T-cell (primary cell): ENCODE data around the gene ARHGAP9. TPM values are rescaled to one million over a fixed set of nuclear protein-coding genes. Genes with fewer than 3 reads are reported as not detected.
A peak's percentile ranks its signal among the peaks of the same experiment; 100 is the strongest.

Source experiments
- ATAC-seq, 4 experiments: fragments of 200-7000 bp in 3 of 4; fragments of 150-1000 bp in 1 of 4; cut with Tn5 transposase; replicated peaks in 1 of 4; 1 replicate in 3 of 4; 2 replicates in 1 of 4; pipeline ENCODE4 v1.10.0; 2021; ENCODE audit warnings: moderate library complexity in 3 of 4, mild to moderate bottlenecking in 2 of 4, moderate number of reproducible peaks in 1 of 4
- CTCF ChIA-PET, 2 donors: fragments of 300-600 bp; sonication (Branson Sonifier 250); formaldehyde crosslinking; loops; one replicate each; lab custom pipeline; 2022; ENCODE audit warnings: antibody characterized with exemption in 2 of 2; lab: Charles Lee
- POLR2A ChIA-PET, 2 donors: fragments of 300-600 bp; sonication (Branson Sonifier 250); formaldehyde crosslinking; loops; one replicate each; lab custom pipeline; 2022; ENCODE audit warnings: antibody characterized with exemption in 2 of 2; lab: Charles Lee
- DNase-seq, 35 experiments: peaks; one replicate each; pipeline versions ENCODE4 v3.0.0 to v3.0.0-alpha.2; 2013 to 2023
- H3K27ac ChIP-seq: one replicate; pipeline ENCODE4 v1.5.1; 2013; ENCODE audit warnings: low read length
- H3K27me3 ChIP-seq, 2 experiments: replicated peaks in 1 of 2; 1 replicate in 1 of 2; 2 replicates in 1 of 2; pipeline versions ENCODE4 v1.6.1 to v1.7.0; 2013; ENCODE audit warnings: low read length in 1 of 2, mixed read lengths in 1 of 2; ENCODE audit not compliant: control insufficient read depth in 2 of 2, insufficient read depth in 2 of 2; ENCODE audit errors: extremely low read depth in 1 of 2
- H3K36me3 ChIP-seq, 2 donors: 1 replicate in 1 of 2; 2 replicates in 1 of 2; pipeline versions ENCODE4 v1.6.1 to v1.7.0; 2013; ENCODE audit warnings: low read length in 1 of 2; ENCODE audit not compliant: control insufficient read depth in 2 of 2, insufficient read depth in 1 of 2; ENCODE audit errors: extremely low read depth in 1 of 2
- H3K4me1 ChIP-seq, 2 experiments: 1 replicate in 1 of 2; 2 replicates in 1 of 2; pipeline versions ENCODE4 v1.6.1 to v1.7.0; 2013; ENCODE audit warnings: low read length in 2 of 2, mixed read lengths in 1 of 2; ENCODE audit not compliant: insufficient read depth in 2 of 2, control insufficient read depth in 1 of 2; ENCODE audit errors: extremely low read depth in 1 of 2
- H3K4me3 ChIP-seq, 2 donors: 1 replicate in 1 of 2; 2 replicates in 1 of 2; pipeline versions ENCODE4 v1.5.1 to v1.7.0; 2013; ENCODE audit warnings: mild to moderate bottlenecking in 2 of 2, low read length in 1 of 2, moderate library complexity in 1 of 2; ENCODE audit not compliant: control insufficient read depth in 1 of 2; ENCODE audit errors: extremely low read depth in 1 of 2
- H3K9me3 ChIP-seq: 2 replicates; pipeline ENCODE4 v1.7.0; 2013
- H3K27ac Mint-ChIP-seq, 2 donors: one replicate each; pipeline ENCODE4 v1.8.0; 2020 to 2021; ENCODE audit warnings: mild to moderate bottlenecking in 2 of 2, mixed read lengths in 2 of 2
- H3K27me3 Mint-ChIP-seq, 2 donors: one replicate each; pipeline ENCODE4 v1.8.0; 2021 to 2022; ENCODE audit warnings: mixed read lengths in 2 of 2
- H3K36me3 Mint-ChIP-seq: one replicate; pipeline ENCODE4 v1.8.0; 2021; ENCODE audit warnings: mixed read lengths
- H3K4me1 Mint-ChIP-seq, 3 donors: one replicate each; pipeline ENCODE4 v1.8.0; 2020 to 2022; ENCODE audit warnings: mixed read lengths in 3 of 3, mild to moderate bottlenecking in 1 of 3
- H3K4me3 Mint-ChIP-seq, 3 donors: one replicate each; pipeline ENCODE4 v1.8.0; 2020 to 2022; ENCODE audit warnings: mild to moderate bottlenecking in 3 of 3, mixed read lengths in 3 of 3, moderate library complexity in 3 of 3
- H3K9me3 Mint-ChIP-seq, 3 donors: one replicate each; pipeline ENCODE4 v1.8.0; 2020 to 2022; ENCODE audit warnings: mixed read lengths in 3 of 3
- WGBS: methylation state at CpG from one replicate; pipeline ENCODE4 v1.1.5; 2013; ENCODE audit warnings: missing lambda C conversion rate; ENCODE audit not compliant: insufficient coverage; 5-methylcytosine and 5-hydroxymethylcytosine counted together
- total RNA-seq, 35 experiments: library from RNA in 6 of 35; stranded (reverse) in 6 of 35; fragments of 120-200 nt in 1 of 35; gene quantifications; one replicate each; pipeline versions ENCODE4 v1.2.1 to v1.2.4 and lab custom pipeline; 2013 to 2026

The ARHGAP9 gene
- total RNA-seq, 5 donors from 2014 or later (not counting 1 experiment from before 2014, with no cell fraction given): 198 to 413 (median 243) TPM

- H3K4me1 Mint-ChIP-seq: peaks cover 4 to 9% (median 5%) of the 10 kb centered on the region in 3 donors
- no CpG with 5 or more reads among the region's 1 CpG for WGBS
- no peak overlapping the region for H3K4me3 ChIP-seq
- H3K27me3 Mint-ChIP-seq: peaks cover 8 to 9% of the 10 kb centered on the region in 2 donors
- peaks cover 0 to 11% (median 6%) of the 10 kb centered on the region in 3 donors for H3K9me3 Mint-ChIP-seq
- no peaks in the 10 kb centered on the region for H3K36me3 ChIP-seq
- H3K27me3 ChIP-seq: peaks cover 0 to 10% of the 10 kb centered on the region in 2 experiments
- peaks cover 9% of the 10 kb centered on the region for H3K36me3 Mint-ChIP-seq
- CTCF ChIA-PET: interaction anchor here in 1 of 2 donors (0.6 kb wide), 1 partner anchor 63 kb away, joined by 3 read pairs; no protein-coding TSS in a partner anchor
- POLR2A ChIA-PET: no interaction called here
- DNase-seq (no peak), ATAC-seq (no peak)
- H3K4me1 ChIP-seq: peaks cover 2 to 8% of the 10 kb centered on the region in 2 experiments
- H3K4me3 Mint-ChIP-seq: no peak overlapping the region
- no peak overlapping the region for H3K27ac ChIP-seq
- no peaks in the 10 kb centered on the region for H3K9me3 ChIP-seq
- H3K27ac Mint-ChIP-seq: no peak overlapping the region
These were observed 41.3 kb downstream of the ARHGAP9 start for GRCh38 chr12:57438400-57438799.

DNA sequence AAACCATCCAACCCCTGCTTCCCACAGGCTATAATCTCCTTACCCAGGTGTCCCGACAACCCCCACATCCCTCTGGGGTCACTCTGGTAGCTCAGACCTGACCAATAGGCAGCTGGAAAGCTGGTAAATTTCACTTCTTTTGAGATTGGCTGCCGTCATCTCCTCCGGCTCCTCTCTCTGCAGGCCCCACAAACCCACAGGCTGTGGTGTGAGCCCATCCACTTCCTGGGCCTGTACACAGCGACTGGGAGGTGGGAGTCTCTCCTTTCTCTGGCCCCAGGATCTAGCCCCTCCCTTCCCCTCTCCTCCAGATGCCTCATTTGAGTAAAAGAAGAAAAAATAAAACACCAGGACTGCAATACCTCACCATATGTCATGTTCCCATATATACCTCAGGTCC lies 44.4 kb downstream of the ARHGAP9 start:
- H3K4me3 Mint-ChIP-seq: peak overlapping the region in 1 of 3 donors; percentile 17
- WGBS: 65% methylated on average over 3 of the region's 4 CpGs

DNA sequence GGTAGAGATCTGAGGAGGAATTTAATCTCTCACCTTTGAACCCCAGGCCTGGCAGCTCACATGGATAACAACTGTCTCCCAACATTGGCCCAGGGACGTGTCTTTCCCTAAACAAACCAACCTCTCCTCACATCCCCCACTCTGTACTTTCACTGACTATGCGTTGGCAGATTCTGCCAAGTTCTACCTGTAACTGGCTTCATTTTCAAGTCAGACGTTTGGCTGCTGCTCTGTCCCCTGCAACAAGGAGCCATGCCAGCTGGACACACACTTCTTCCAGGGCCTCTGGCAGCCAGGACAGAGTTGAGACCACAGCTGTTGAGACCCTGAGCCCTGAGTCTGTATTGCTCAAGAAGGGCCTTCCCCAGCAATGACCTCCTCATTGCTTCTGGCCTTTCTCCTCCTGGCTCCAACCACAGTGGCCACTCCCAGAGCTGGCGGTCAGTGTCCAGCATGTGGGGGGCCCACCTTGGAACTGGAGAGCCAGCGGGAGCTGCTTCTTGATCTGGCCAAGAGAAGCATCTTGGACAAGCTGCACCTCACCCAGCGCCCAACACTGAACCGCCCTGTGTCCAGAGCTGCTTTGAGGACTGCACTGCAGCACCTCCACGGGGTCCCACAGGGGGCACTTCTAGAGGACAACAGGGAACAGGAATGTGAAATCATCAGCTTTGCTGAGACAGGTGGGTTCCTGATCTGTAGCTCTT lies 45.0 kb downstream of the ARHGAP9 start, which contains the start of gene INHBC:
Gene INHBC, plus strand, starts transcription at position 268 of the 707 bp plus-strand sequence. Its CDS starts 103 bp downstream, at position 371.
- Histone ChIP-seq H3K27ac (no peak within 1 kb of the TSS), H3K4me1 (peaks cover 9 to 19% of the 10 kb centered on the region in 2 experiments), H3K27me3 (peaks cover 0 to 4% of the 10 kb centered on the region in 2 experiments), H3K4me3 (no peak within 1 kb of the TSS), H3K9me3 (no peaks in the 10 kb centered on the region), H3K36me3 (no peaks in the 10 kb centered on the region)
- peaks cover 18 to 25% (median 23%) of the 10 kb centered on the region in 3 donors for H3K4me1 Mint-ChIP-seq
- 85% methylated on average over 8 of the region's 8 CpGs for WGBS
- DNase-seq (no peak), ATAC-seq (no peak)
- H3K27ac Mint-ChIP-seq: peak within 1 kb of the TSS; percentile 72 to 74
- H3K27me3 Mint-ChIP-seq: no peaks in the 10 kb centered on the region
- CTCF ChIA-PET: interaction anchor here (0.6 to 0.7 kb wide), 2 partner anchors 29 to 1077 kb away, joined by 3 read pairs; no protein-coding TSS in a partner anchor
- H3K4me3 Mint-ChIP-seq: peak within 1 kb of the TSS in 1 of 3 donors; percentile 17
- no peaks in the 10 kb centered on the region for H3K9me3 Mint-ChIP-seq
- no peaks in the 10 kb centered on the region for H3K36me3 Mint-ChIP-seq
- POLR2A ChIA-PET: interaction anchor here in 1 of 2 donors (0.7 kb wide), 1 partner anchor 54 kb away, joined by 3 read pairs; no protein-coding TSS in a partner anchor

More for the DNA sequence above, 44.4 kb downstream of the ARHGAP9 start:
- peaks cover 13 to 19% (median 17%) of the 10 kb centered on the region in 3 donors for H3K4me1 Mint-ChIP-seq
- H3K27ac Mint-ChIP-seq: peak overlapping the region; percentile 72 to 74
- no peaks in the 10 kb centered on the region for H3K9me3 Mint-ChIP-seq
- no peaks in the 10 kb centered on the region for H3K36me3 ChIP-seq
- H3K4me3 ChIP-seq: no peak overlapping the region
- H3K36me3 Mint-ChIP-seq: no peaks in the 10 kb centered on the region
- DNase-seq (no peak), ATAC-seq (no peak)
- H3K4me1 ChIP-seq: peaks cover 6 to 13% of the 10 kb centered on the region in 2 experiments
- CTCF ChIA-PET: no interaction called here
- no peaks in the 10 kb centered on the region for H3K9me3 ChIP-seq
- peaks cover 0 to 4% of the 10 kb centered on the region in 2 experiments for H3K27me3 ChIP-seq
- no peaks in the 10 kb centered on the region for H3K27me3 Mint-ChIP-seq
- H3K27ac ChIP-seq: no peak overlapping the region
- POLR2A ChIA-PET: interaction anchor here in 1 of 2 donors (0.7 kb wide), 1 partner anchor 54 kb away, joined by 3 read pairs; no protein-coding TSS in a partner anchor

- 93% methylated on average over 3 of the region's 3 CpGs for WGBS
These were observed 46.3 kb downstream of the ARHGAP9 start for GRCh38 chr12:57433370-57433769.

GRCh38 chr12:57431654-57432188 lies 47.9 kb downstream of the ARHGAP9 start:
- no peaks in the 10 kb centered on the region for H3K27me3 Mint-ChIP-seq
- peak overlapping the region; percentile 98 for H3K27ac ChIP-seq
- no peaks in the 10 kb centered on the region for H3K36me3 Mint-ChIP-seq
- peaks cover 0 to under 1% of the 10 kb centered on the region in 2 experiments for H3K27me3 ChIP-seq
- H3K36me3 ChIP-seq: no peaks in the 10 kb centered on the region
- peak overlapping the region in 1 of 2 donors; percentile 62 for H3K4me3 ChIP-seq
- peaks cover 32 to 44% (median 42%) of the 10 kb centered on the region in 3 donors for H3K4me1 Mint-ChIP-seq
- H3K9me3 ChIP-seq: no peaks in the 10 kb centered on the region
- WGBS: no CpG with 5 or more reads among the region's 11 CpGs
- H3K9me3 Mint-ChIP-seq: no peaks in the 10 kb centered on the region
- ChIA-PET CTCF (interaction anchor here in 1 of 2 donors (0.9 kb wide), 1 partner anchor 48 kb away, joined by 3 read pairs; no protein-coding TSS in a partner anchor), POLR2A (no interaction called here)
- peak overlapping the region; percentile 88 to 92 (median 89) for H3K4me3 Mint-ChIP-seq
- H3K4me1 ChIP-seq: peaks cover 11 to 29% of the 10 kb centered on the region in 2 experiments
- DNase-seq: peak in 1 of 35 experiments; percentile 18
- H3K27ac Mint-ChIP-seq: peak overlapping the region; percentile 97 to 99
- ATAC-seq: no peak

More at GRCh38 chr12:57433370-57433769, 46.3 kb downstream of the ARHGAP9 start:
- DNase-seq (no peak), ATAC-seq (no peak)
- ChIA-PET POLR2A (no interaction called here), CTCF (interaction anchor here in 1 of 2 donors (0.7 to 1.3 kb wide), 2 partner anchors 19 to 25 kb away, joined by 3 read pairs; no protein-coding TSS in a partner anchor)
- no peak overlapping the region for H3K4me3 Mint-ChIP-seq
- no peaks in the 10 kb centered on the region for H3K36me3 Mint-ChIP-seq
- peaks cover 11 to 29% of the 10 kb centered on the region in 2 experiments for H3K4me1 ChIP-seq
- no peaks in the 10 kb centered on the region for H3K27me3 Mint-ChIP-seq
- no peak overlapping the region for H3K27ac Mint-ChIP-seq
- H3K4me3 ChIP-seq: no peak overlapping the region
- H3K4me1 Mint-ChIP-seq: peaks cover 27 to 35% (median 32%) of the 10 kb centered on the region in 3 donors
- no peaks in the 10 kb centered on the region for H3K9me3 ChIP-seq
- peaks cover 0 to 4% of the 10 kb centered on the region in 2 experiments for H3K27me3 ChIP-seq
- H3K9me3 Mint-ChIP-seq: no peaks in the 10 kb centered on the region
- H3K36me3 ChIP-seq: no peaks in the 10 kb centered on the region
- no peak overlapping the region for H3K27ac ChIP-seq
